A549 (cell line): ENCODE data around the gene TMUB2.

Experiments
- CBX8 ChIP-seq: fragments of 200-600 bp; sonication (generic); IDR thresholded peaks from 2 replicates; pipeline ENCODE4 v1.6.1; 2016
- CEBPB ChIP-seq, 2 experiments: fragments of >200 bp in 1 of 2; sonication (Bioruptor Twin) in 1 of 2; formaldehyde crosslinking in 1 of 2; IDR thresholded peaks; 2 replicates each; pipeline ENCODE4 v1.6.1; 2012 to 2016
- CHD2 ChIP-seq: fragments of 150-350 bp; IDR thresholded peaks from 2 replicates; pipeline ENCODE4 v1.6.1; 2014; ENCODE audit warnings: low read length; ENCODE audit not compliant: partially characterized antibody
- GATA3 ChIP-seq: IDR thresholded peaks from 2 replicates; pipeline ENCODE4 v1.6.1; 2012; ENCODE audit warnings: borderline replicate concordance
- MAX ChIP-seq: IDR thresholded peaks from 2 replicates; pipeline ENCODE4 v1.6.1; 2012
- NFE2L2 ChIP-seq: fragments of 150-350 bp; conservative IDR thresholded peaks from 2 replicates; pipeline ENCODE4 v1.6.1; 2014; ENCODE audit warnings: low read length
- PBX3 ChIP-seq: IDR thresholded peaks from 2 replicates; pipeline ENCODE4 v1.6.1; 2012
- POLR2A ChIP-seq: IDR thresholded peaks from 2 replicates; pipeline ENCODE4 v1.6.1; 2012; ENCODE audit warnings: mild to moderate bottlenecking, low read length
- RARB ChIP-seq: fragments of 250-450 bp; sonication (Bioruptor Pico); IDR thresholded peaks from 2 replicates; pipeline ENCODE4 v1.8.0; 2021; ENCODE audit warnings: mild to moderate bottlenecking, moderate library complexity

GRCh38 chr17:44191369-44191768 is 4.6 kb downstream of the TMUB2 start:
- TF ChIP-seq CHD2, result no peak
- TF ChIP-seq POLR2A, result no peak
- TF ChIP-seq GATA3, result no peak
- no peak for TF ChIP-seq NFE2L2
- no peak for TF ChIP-seq PBX3
- TF ChIP-seq RARB (CRISPR knock-in tag), result no peak
- no peak for TF ChIP-seq CBX8
- TF ChIP-seq CEBPB (IDR thresholded peaks at IDR 0.05), result no peak
- no peak for TF ChIP-seq MAX
